ENCODE results near the gene C3orf20. TPM values are rescaled to one million over a fixed set of nuclear protein-coding genes. Genes with fewer than 3 reads are reported as not detected.

The C3orf20 gene
- total and polyA plus RNA-seq, 9 of the 15 experiments (the other 6 are each of a cell fraction or from before 2014, with no cell fraction given), result 0.04 TPM; not detected in 8

DNA sequence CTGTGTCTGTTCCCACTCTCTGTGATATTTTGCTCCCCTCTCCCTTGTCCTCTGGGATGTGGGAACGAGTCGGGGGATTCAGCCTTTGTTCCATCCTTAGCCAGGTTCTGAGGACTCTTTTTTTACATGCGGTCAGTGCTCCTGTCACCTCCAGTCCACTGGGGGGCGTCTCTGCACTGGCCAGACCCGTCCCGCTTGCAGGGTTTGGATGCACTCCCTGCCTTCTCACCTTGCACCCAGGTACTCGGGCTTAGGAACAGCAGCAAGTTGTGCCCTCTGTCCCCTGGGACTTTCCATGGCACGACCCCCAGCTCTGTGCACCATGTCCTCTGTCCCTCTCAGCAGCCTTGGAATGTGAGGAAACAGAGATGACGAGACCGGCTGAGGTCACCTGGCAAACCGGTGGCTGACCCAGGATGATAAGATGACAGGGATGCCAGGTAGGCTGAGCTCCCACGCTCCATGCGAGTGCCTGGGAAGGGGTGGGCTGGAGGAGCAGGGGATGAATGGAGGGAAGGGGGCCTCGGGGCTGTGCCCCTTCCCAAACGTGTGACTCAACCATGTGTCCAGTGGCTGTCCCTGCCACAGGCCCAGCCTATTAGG is 116.5 kb downstream of the C3orf20 start:
- peak overlapping the region; percentile 66; the same call in 1 of the 2 replicates for H2AFZ ChIP-seq (ENCODE audit: low read depth, low read length)
- ATAC-seq, result peak; percentile 96
- BruUV-seq (replicated peaks), result no TSS peak
- H4K20me1 ChIP-seq (replicated peaks; ENCODE audit: control insufficient read depth, insufficient read depth, low read length), result peaks cover 9% of the 10 kb centered on the region; the same call in 1 of the 2 replicates
- peaks cover 16 to 59% of the 10 kb centered on the region in 2 experiments; a peak in 3 of 5 replicates for H3K27me3 ChIP-seq (ENCODE audit: control insufficient read depth in 2 of 2, insufficient read depth in 2 of 2, low read length in 2 of 2)
- H3K79me2 ChIP-seq (ENCODE audit: control insufficient read depth, insufficient read depth, low read length), result no peaks in the 10 kb centered on the region
- in situ Hi-C loops (cut with MboI), result no loop called here
- no peak overlapping the region for H3K4me3 ChIP-seq
- POLR2A ChIA-PET, result no interaction called here
- DNase-seq (ENCODE audit: extremely low read depth in 1 of 4, low spot score in 3 of 4), result peak; percentile 76 to 83 (median 82)
- CTCF ChIA-PET (ENCODE audit: low intra/inter-chr PET ratio), result interaction anchor here (3.3 kb wide), 1 partner anchor 130 kb away, joined by 20 read pairs; no protein-coding TSS in a partner anchor
- peak overlapping the region; percentile 21; the same call in 1 of the 2 replicates for H3K4me2 ChIP-seq (ENCODE audit: insufficient read depth, low read length)
- H3K27ac ChIP-seq (ENCODE audit: extremely low read depth, low read depth, low read length), result no peak overlapping the region
- 12% methylated on average over 15 of the region's 15 CpGs for WGBS (ENCODE audit: insufficient coverage, low coverage, missing lambda C conversion rate)
- H3K9ac ChIP-seq (ENCODE audit: insufficient read depth in 1 of 2, low read depth in 2 of 2, low read length in 2 of 2), result no peak overlapping the region
- intact Hi-C loops (cut with micrococcal nuclease), result loop anchor here (1.0 to 5.0 kb wide), 3 partner anchors 71 to 130 kb away; no protein-coding TSS in a partner anchor
- H3K9me3 ChIP-seq (replicated peaks; ENCODE audit: control insufficient read depth, insufficient read depth, low read depth, low read length), result no peaks in the 10 kb centered on the region
- no peaks in the 10 kb centered on the region for H3K9me1 ChIP-seq (ENCODE audit: control insufficient read depth, insufficient read depth, low read length)
- no peaks in the 10 kb centered on the region; a peak in 2 of 5 replicates for H3K4me1 ChIP-seq (replicated peaks in 1 of 2; ENCODE audit: control insufficient read depth in 2 of 2, insufficient read depth in 2 of 2, low read length in 2 of 2)
- no peaks in the 10 kb centered on the region for H3K36me3 ChIP-seq (ENCODE audit: control insufficient read depth, insufficient read depth, low read length)
- FAIRE-seq, result peak; percentile 87
- TF ChIP-seq, protein P1, sequence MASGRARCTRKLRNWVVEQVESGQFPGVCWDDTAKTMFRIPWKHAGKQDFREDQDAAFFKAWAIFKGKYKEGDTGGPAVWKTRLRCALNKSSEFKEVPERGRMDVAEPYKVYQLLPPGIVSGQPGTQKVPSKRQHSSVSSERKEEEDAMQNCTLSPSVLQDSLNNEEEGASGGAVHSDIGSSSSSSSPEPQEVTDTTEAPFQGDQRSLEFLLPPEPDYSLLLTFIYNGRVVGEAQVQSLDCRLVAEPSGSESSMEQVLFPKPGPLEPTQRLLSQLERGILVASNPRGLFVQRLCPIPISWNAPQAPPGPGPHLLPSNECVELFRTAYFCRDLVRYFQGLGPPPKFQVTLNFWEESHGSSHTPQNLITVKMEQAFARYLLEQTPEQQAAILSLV (tag; IDR thresholded peaks at IDR 0.05), result no peak
- TF ChIP-seq HIVEP1 (CRISPR knock-in tag; IDR thresholded peaks at IDR 0.05) (no peak), MBD1 (CRISPR knock-in tag; IDR thresholded peaks at IDR 0.05) (no peak), MYNN (IDR thresholded peaks at IDR 0.05) (no peak), MYNN (CRISPR knock-in tag; IDR thresholded peaks at IDR 0.05) (no peak), ZNF707 (CRISPR knock-in tag; conservative IDR thresholded peaks at IDR 0.05) (no peak), RB1 (IDR thresholded peaks at IDR 0.05; ENCODE audit: low read depth) (peak; percentile 61), ARID2 (IDR thresholded peaks at IDR 0.05) (peak; percentile 78), JUND (IDR thresholded peaks at IDR 0.05; ENCODE audit: borderline replicate concordance, low read depth, low read length) (peak; percentile 40; the same call in 1 of the 2 replicates), JUND (tag; IDR thresholded peaks at IDR 0.05; ENCODE audit: borderline replicate concordance, low read depth, low read length) (no peak), CBX5 (IDR thresholded peaks at IDR 0.05; ENCODE audit: borderline replicate concordance, low read depth) (no peak), ESRRA (IDR thresholded peaks at IDR 0.05; ENCODE audit: borderline replicate concordance, low read depth) (peak; percentile 38; the same call in 1 of the 2 replicates), COPS2 (conservative IDR thresholded peaks at IDR 0.05) (no peak), ZZZ3 (IDR thresholded peaks at IDR 0.05) (no peak), ZC3H8 (IDR thresholded peaks at IDR 0.05) (no peak)
- TF ChIP-seq, protein P2, sequence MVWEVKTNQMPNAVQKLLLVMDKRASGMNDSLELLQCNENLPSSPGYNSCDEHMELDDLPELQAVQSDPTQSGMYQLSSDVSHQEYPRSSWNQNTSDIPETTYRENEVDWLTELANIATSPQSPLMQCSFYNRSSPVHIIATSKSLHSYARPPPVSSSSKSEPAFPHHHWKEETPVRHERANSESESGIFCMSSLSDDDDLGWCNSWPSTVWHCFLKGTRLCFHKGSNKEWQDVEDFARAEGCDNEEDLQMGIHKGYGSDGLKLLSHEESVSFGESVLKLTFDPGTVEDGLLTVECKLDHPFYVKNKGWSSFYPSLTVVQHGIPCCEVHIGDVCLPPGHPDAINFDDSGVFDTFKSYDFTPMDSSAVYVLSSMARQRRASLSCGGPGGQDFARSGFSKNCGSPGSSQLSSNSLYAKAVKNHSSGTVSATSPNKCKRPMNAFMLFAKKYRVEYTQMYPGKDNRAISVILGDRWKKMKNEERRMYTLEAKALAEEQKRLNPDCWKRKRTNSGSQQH (CRISPR knock-in tag; IDR thresholded peaks at IDR 0.05), result no peak
